HG03139 (cell line): ENCODE results near the gene SLC12A5.

Experiments used
- ATAC-seq: cut with Tn5 transposase; IDR thresholded peaks from one replicate; pipeline ENCODE4 v1.9.1; 2021; ENCODE audit not compliant: unreplicated experiment

Gene SLC12A5

DNA sequence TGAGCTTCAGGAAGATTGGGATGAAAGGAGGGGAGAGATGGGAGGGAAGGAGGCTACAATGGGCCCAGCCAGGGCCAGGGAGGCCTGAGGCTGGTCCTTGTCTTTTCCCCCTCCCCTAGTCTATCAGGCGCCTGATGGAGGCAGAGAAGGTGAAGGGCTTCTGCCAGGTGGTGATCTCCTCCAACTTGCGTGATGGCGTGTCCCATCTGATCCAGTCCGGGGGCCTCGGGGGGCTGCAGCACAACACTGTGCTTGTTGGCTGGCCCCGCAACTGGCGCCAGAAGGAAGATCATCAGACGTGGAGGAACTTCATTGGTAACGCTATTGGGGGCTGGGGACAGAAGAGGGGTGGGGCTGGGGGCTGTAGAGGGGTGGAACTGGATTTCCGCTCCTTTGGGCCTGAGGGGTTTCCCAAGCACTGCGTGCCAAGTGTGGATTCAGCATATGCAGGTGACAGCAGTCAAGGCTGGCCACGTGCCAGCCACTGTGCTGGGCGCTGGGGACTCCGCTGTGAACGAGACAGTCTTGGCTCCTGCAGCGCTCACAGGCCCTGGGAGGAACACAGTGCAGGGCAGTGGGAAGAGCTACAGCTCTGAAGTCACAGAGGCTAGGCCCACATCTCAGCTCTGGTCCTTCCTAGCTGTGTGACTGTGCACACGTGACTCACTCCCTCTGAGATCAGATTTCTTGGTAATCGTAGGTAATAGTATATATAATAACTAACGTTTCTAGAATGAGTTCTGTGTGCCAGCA, 22.7 kb downstream of the SLC12A5 start:
- no peak for ATAC-seq

DNA sequence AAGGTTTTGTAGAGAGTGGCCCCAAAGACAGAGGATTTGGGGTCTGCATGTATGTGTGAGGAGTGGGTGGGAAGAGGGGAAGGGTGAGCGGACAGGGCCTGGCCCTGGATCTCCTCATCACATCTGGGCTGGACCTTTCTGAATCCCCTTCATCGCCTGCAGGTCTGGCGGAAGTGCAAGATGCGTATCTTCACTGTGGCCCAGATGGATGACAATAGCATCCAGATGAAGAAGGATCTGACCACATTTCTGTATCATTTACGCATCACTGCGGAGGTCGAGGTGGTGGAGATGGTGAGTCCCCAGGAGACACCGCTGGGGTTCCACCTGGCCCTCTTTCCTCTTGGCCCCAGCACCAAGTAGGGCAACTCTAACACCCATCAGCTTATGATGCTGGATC, 24.4 kb downstream of the SLC12A5 start:
- no peak for ATAC-seq

DNA sequence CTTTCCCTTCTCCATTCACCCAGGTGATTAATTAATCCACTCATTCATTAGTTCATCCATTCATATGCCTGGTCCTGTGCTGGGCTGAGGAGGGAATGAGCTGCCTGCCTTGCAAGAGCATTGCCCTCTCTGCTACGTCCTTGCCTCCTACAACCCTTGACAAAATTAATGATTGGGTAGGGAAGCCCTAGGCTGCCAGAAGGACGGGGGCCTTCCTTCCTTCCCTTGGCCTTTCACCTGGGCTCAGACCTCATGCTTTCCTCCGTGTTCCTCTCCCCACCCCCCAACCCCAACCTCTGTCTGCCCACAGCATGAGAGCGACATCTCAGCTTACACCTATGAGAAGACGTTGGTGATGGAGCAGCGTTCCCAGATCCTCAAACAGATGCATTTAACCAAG, 25.6 kb downstream of the SLC12A5 start:
- ATAC-seq = no peak

DNA sequence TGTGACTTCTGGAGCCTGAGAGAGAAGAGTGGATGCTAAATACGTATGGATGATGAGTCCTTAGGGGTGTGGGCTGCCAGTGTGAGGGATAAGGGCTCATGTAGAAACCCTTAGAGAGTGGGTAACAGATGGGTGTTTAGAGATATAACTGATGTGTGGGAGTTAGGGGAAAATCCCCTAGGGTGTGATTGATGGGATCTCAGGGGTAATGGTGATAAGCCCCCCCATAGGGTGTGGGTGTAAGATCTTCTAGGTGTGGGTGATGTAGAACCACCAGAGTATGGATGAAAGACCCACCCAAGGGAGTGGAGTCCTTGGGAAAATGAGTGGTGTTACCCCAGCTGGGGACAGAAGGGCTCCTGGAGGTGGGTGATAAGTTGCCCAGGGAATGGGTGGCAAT, 26.3 kb downstream of the SLC12A5 start:
- no peak for ATAC-seq

DNA sequence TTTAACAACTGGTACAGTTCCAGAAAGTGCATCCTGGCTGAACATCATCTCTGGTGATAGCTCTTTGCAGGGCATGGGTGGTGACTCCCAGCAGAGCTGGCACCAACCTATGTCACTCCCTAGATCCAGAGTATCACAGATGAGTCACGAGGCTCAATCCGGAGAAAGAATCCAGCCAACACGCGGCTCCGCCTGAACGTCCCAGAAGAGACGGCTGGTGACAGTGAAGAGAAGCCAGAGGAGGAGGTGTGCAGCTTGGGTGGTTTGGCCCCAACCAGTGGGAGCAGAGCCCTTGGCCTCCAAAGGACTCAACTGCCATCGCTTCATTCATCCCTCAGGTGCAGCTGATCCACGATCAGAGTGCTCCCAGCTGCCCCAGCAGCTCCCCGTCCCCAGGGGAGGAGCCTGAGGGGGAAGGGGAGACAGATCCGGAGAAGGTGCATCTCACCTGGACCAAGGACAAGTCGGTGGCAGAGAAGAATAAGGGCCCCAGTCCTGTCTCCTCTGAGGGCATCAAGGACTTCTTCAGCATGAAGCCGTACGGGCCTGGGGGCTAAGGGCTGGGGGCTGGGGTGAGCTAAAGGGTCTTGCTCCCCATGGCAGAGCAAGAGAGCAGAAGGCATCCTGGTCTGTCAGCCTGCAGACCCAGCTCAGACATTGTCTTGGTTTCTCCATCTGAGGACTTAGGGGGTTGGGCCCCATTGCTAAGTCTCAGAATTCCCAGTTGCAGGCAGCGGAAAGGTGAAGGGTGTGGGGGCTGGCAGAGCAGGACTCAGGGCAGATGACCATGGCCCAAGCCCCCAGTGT, 27.2 kb downstream of the SLC12A5 start:
- no peak for ATAC-seq

DNA sequence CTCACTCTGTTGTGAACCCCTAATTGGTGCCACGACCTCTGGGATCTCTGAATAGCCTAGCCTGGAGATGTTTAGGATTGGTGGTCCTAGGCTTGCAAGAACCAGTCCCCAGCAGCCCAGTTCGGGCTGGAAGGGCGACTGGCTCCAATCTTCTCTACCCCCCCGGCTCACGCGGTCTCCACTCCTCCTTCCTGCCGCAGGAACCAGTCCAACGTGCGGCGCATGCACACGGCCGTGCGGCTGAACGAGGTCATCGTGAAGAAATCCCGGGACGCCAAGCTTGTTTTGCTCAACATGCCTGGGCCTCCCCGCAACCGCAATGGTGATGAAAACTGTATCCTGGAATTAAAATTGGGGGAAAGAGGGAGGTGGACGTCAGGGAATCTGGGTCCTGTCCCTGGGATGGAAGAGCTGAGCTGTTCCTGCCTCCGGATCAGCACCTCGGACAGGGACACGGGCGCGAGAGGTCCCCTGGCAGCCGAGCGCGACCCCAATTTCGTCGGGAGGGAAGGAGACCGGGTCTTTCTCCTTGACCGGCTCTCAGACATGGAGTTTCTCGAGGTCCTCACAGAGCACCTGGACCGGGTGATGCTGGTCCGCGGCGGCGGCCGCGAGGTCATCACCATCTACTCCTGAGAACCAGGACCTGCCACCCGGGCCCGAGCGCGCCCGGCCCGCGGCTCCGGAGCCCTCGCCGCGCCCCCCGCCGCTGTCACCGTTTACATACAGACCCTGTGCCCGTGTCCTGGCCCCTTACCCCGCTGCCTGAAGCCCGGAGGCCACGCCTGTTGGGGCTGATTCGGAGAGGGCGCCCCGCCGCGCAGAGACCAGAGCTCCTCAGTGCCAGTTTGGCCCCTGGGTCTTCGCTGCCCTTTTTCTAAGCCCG, 28.2 kb downstream of the SLC12A5 start:
- ATAC-seq = no peak

DNA sequence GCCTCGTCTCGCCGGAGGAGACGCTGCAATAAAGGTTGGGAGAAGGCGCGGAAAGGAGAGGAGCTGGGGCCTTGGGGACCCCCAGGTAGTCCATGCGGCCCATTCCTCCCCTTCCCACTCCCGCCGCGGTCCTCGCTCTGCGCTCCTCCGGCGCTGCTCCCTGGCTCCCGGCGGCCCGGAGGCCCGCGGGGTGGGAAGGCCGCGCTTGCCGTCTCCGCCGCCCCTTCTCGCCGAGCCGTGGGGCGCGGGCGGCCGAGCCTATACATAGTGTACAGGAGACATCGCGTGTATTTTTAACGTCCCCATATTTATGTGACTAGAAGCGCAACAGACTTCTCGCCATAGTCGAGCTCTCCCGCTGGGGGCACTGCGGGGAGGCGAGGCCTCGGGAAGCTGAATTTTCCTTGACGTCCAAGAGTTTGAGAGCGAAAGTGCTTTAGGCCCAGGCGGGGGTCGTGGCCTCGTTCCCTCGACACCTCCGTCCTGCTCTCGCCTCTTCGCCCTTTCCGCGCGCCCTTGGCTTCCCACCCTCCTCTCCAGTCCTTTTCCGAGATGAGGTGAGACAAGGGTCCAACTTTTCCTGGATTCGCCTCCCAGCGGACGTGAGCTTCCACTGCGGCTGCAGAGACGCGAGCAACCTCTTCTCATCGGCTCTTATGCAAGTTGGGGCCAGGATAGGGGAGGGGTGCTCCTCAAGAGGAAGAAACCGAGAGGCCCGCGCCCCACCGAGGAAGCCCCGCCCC, 29.0 kb downstream of the SLC12A5 start:
- no peak for ATAC-seq

DNA sequence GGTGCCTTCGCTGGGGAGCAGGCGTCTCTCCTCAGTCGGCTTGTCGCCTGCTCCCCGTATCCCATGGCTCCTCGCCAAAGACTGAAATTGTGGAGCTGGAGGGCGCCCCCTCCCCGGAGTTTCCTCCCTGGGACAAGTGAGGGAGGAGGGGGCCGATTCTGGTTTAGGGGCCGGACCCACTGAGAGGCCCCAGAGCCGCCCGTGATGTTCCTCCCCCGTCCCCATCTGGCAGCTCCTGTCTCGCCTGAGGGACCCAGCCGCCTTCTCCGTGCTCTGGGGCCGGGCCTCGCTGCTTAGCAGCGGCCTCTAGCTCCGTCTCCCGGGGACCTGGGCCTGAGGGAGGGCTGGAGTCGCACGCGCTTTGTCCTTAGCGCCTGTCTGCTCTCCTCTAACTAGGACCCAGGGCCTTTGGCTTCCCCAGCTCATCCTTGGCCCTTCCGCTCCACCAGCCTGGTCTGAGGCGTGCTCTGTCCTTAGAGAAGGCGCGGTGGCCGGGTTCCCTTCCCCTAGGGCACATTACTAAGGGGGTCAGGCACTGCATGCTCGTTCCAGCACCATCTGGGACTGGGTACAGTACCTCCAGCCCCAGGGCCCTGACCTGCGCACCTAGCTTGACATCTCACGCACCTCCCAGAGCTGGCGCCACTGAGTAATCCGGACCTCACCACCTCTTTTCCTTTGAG, 29.7 kb downstream of the SLC12A5 start:
- ATAC-seq = no peak

DNA sequence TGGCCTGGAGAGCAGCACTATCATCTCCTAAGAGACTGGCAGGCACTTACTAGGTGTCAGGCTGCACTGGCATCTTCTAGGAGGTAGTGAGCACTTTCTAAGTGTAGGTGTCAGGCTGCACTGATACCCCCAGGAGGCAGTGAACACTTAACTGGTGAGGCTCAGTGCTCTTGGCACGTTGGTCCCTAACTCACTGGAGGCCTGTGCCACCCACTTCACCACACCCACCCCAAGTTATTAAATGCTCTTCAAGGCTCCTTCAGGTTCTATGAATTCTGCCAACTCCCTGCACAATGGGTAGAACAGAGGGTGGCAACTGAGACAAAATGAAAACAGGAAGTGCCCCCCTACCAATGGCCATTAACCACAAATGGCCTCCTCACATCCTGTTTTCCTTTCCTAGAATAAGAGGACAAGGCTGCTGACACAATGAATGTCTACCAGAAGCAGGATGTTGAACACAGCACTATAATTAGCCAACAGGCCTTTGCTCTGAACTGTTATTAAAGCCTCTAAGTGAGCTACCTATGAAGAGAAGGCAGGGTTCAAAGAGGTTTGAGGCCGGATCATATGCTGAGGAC, 31.4 kb downstream of the SLC12A5 start:
- ATAC-seq = no peak

DNA sequence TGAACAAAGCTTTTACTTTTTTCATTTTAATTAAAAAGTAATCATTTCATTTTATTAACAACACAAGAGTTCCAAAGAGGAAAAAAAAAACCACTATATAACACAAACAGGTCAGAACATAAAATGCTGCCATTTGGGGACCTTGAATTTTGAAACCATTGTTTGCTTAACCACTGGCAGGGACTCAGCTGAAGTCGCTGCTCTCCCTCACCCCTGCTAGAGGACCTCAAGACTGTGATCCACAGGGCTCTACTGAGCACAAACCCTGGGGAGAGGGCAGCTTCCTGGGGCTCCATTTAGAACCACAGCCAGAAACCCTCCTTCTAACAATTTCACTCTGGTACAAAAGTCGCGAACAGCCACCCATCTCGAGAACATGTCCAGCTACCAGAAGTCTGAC, 32.0 kb downstream of the SLC12A5 start:
- no peak for ATAC-seq

DNA sequence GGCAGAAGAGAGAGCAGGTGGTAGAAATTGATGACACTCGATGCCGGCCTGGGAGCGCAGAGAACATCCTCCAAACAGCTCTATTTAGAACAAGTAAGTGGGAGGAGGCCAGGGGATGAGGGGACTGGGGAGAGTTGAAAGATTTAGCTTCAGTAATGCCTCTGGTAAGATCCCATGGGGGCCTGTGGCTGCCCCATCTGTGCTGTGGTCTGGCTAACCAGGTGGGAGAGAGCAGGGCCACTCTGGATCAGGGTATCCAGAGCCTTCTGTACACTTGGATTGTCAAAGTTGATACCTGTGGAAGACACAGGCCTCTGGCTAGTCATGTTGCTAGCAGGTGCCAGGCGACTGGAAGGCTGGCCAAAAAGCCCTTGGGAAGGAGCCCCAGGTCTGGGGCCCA, 33.1 kb downstream of the SLC12A5 start:
- no peak for ATAC-seq

DNA sequence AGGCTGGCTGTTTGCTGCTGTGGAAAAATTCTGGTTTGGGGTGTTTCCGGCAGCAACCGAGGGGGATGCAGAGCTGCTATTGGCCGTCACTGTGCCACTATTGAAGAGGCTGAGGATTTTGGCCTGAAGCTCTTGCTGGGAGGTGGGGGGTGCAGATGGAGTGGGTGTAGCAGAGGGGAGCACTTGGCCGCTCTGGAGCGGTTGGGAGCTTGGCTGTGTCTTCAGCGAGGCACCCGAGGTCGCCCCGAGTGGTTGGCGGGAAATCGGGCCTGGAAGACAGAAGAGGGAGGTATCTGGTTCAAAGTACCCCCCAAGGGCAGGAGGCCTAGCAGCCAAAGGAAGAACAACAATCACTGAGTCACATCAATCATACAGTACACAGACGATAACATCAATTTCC, 33.6 kb downstream of the SLC12A5 start:
- no peak for ATAC-seq

DNA sequence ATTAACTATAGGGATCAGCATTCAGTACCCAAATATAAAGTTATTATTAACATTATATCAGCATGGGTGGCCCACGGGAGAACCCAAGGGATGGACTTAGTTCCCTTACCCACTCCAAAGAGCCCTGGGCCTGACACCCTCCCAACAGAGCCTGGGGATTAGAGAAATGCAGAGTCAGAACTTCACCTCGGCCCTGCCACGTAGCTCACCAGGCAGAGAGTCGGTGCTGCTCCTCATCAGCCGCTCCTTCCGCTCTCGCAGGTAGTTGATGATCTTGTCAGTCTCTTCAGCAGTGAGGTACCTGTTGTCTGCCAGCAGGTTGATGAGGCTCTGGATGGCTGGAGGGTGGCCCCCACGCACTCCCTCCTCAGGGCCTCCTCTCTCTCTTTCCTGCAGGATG, 34.1 kb downstream of the SLC12A5 start:
- no peak for ATAC-seq

DNA sequence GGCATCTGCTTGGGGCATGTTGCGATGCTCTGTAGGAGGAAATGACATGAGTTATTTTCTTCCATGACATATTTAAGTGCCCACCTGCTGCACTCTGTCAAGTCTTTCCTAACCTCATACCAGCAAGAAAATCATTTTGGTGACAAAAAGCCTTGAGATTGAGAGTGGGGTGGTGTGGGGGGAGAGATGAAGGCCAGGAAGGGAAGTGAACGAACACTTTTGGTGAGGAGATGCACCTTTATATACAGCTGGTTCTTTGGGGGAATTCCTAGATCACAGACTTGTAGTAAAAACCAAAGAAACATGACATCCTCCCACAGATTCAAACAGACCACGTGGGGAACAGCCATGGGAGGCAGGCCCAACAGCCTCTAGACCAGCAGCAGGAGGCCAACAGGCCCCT, 34.6 kb downstream of the SLC12A5 start:
- ATAC-seq = no peak

DNA sequence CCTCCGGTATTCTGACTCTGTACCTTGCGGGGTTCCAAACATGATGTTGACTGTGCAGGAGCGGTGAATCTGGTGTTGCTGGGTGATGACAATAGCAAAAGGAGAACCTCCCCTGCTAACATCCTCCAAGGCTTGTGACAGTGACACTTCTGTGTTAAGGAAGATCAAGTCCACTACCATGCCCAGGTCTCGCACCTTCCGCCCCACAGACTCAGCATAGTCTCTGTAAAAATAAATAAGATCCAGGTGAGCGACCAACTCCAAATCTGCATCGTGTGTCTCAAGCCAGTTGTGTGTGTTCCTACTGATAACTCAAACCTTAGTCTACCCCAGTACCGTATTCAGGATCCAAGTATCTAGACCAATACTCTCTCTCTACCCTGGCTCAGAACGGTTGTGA, 36.0 kb downstream of the SLC12A5 start:
- ATAC-seq = no peak

DNA sequence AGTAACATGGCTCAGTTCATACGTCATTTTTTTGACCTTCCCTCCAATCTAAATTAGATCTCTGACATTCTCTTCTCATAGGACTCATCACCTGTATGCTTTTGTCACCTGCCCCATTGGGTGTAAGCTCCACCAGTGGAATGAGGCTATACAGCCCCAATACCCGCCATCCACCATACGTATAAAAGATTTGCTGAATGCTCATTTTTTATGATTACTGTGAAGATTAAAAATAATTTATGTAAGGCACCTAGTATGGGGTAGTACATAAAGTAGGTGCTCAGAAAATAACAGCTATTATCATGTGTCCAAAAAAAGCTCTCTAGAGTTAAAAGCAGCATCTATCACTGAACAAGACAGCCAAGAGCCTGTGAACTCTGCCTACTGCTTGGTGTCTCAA, 36.7 kb downstream of the SLC12A5 start:
- ATAC-seq = no peak

DNA sequence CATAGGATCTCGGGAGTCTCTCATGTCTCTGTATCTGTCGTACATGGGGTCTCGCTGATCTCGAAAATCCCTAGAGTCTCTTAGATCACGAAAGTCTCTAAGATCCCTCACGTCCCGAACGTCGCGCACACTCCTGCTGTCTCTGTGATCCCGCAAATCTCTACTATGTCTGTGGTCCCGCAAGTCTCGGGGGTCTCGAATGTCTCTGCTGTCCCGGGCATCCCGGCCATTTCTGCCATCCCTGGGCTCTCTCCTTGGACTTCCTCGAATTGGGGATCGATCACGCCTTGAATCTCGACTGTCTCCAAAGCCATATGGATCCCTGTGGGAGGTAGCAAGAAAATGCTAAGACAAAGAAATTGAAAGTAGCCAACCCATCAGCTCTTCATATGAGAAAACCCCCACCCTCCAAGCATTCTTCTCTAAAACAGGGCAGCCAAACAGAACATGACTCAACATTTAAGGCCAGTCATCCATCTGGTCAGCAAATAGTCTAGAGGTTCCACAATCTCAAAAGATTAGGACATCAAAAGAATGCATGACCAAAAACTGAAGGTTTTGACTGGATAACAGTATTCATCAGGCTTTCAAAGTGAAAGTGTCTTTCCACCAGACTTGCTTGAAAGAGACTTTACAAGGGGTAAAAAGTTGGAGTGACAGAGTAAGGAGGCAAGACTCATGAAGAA, 41.3 kb downstream of the SLC12A5 start:
- no peak for ATAC-seq

DNA sequence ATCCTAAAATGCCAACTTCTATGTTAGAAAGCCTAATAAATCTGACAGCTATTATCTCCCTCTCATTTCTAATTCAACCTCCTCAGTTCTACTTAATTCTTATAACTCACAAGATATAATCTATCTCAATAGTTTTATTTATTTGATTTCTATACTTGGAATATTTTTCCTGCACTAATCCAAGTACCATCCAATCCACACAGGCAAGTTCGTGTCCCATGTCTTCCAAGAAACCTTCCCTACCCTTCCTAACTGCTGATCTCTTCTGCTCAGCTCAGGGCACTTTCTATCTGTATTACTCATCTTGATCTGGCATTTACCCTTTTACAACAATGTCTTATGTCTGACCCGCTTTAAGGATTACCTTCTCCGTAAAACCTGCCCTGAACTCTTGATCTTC, 42.6 kb downstream of the SLC12A5 start:
- ATAC-seq = no peak

DNA sequence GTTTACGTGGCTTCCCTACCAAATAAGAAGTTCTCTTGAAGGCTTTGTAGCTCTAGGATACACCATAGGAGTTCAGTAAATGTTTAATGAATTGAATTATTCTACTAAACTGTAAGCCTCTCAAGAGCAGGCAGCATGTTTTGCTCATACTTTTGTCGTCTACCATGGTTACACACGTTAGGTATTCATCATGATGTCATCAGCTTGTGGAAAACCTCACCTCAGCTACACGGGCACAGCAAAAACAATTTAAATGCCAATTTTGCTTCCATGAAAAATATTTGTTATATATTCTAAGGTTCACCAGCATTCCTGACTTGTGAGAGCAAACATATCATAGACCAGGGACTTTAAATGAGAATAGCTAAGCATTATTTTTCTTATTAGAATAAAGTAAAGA, 44.0 kb downstream of the SLC12A5 start:
- no peak for ATAC-seq
